AG04449 (cell line): ENCODE measurements around the gene MACC1.

Experiments used
- CTCF ChIA-PET: fragments of 350-600 bp; formaldehyde crosslinking; extraction: SDS; loops from one replicate; lab custom pipeline; 2021; ENCODE audit warnings: antibody characterized with exemption; lab: Yijun Ruan, JAX
- POLR2A ChIA-PET: fragments of 400-600, 350-600 bp; formaldehyde crosslinking; extraction: SDS; loops from one replicate; lab custom pipeline; 2020; ENCODE audit warnings: antibody characterized with exemption, inconsistent platforms; lab: Yijun Ruan, JAX
- DNase-seq: peaks from one replicate; pipeline ENCODE4 v3.0.0-alpha.2; 2010; ENCODE audit warnings: low read depth, low spot score
- H3K4me3 ChIP-seq: 2 replicates; pipeline ENCODE4 v1.5.1; 2011; ENCODE audit warnings: low read depth, mild to moderate bottlenecking, control low read depth, low read length
- TF ChIP-seq, protein P1 (sequence below): IDR thresholded peaks from one replicate; pipeline ENCODE4 v1.5.1; 2011; ENCODE audit warnings: mild to moderate bottlenecking, moderate library complexity, low read length, control low read depth, inconsistent platforms; ENCODE audit not compliant: insufficient read depth; ENCODE audit errors: missing control alignments

Gene MACC1

DNA sequence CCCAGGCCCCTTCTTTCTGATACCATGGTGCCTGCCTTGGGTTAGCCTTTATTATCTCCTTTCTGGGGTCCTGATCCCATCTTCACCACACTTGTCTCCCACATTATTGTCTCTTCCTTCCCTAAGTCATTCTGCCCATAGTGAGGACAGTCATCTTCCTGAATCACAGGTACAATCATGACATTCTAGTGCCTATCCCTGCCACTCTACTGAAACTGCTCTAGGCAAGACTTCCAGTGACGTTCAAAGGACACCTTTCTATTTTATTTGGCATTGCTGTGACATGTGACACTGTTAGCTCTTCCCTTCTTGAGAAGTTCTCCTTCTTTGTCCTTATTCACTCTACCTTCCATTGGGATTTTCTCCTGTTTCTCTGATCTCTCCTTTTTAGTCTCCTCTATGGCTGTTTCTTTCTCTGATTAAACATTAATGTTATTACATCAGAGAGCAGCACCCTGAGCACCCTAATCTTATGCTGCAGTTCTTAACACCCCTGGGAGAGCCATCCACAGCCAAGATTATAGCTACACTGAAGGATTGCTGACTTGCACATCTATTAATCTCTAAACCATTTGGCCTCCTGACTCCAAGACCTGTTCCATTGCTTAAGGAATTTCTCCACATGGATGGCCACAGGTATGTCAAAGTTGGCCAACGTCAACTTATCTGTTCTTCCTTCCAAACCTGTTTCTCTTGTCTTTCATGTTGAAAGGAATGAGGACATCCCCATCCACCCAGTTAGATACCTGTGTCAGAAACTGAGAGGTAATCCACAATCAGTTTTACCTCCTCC is 10.9 kb downstream of the MACC1 start:
- CTCF ChIA-PET: no interaction called here
- no peak for DNase-seq
- no peak overlapping the region for H3K4me3 ChIP-seq
- TF ChIP-seq, protein P1, sequence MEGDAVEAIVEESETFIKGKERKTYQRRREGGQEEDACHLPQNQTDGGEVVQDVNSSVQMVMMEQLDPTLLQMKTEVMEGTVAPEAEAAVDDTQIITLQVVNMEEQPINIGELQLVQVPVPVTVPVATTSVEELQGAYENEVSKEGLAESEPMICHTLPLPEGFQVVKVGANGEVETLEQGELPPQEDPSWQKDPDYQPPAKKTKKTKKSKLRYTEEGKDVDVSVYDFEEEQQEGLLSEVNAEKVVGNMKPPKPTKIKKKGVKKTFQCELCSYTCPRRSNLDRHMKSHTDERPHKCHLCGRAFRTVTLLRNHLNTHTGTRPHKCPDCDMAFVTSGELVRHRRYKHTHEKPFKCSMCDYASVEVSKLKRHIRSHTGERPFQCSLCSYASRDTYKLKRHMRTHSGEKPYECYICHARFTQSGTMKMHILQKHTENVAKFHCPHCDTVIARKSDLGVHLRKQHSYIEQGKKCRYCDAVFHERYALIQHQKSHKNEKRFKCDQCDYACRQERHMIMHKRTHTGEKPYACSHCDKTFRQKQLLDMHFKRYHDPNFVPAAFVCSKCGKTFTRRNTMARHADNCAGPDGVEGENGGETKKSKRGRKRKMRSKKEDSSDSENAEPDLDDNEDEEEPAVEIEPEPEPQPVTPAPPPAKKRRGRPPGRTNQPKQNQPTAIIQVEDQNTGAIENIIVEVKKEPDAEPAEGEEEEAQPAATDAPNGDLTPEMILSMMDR: no peak
- POLR2A ChIA-PET: no interaction called here

DNA sequence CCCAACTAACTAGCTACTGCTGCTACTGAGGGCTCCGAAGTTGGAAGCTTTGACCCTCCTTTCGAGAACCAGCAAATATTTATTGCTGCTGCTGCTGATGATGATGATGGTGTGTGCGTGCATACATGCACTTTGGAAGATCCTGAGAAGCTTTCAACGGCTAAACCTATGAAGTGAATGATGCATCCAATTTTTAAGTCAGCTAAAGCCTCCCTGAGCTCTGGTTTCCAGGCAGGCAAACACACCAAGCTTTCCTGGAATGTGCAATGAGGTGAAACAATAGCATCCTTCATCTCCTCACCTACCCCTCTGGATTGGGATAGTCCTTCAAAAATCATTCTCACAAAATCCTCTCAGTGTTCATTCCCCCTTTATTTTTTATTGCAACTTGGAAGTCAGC is 13.9 kb downstream of the MACC1 start:
- POLR2A ChIA-PET: no interaction called here
- CTCF ChIA-PET: interaction anchor here (1.0 kb wide), 1 partner anchor 11 kb away, joined by 4 read pairs; no protein-coding TSS in a partner anchor
- TF ChIP-seq, protein P1: no peak
- H3K4me3 ChIP-seq: no peak overlapping the region
- DNase-seq: no peak

DNA sequence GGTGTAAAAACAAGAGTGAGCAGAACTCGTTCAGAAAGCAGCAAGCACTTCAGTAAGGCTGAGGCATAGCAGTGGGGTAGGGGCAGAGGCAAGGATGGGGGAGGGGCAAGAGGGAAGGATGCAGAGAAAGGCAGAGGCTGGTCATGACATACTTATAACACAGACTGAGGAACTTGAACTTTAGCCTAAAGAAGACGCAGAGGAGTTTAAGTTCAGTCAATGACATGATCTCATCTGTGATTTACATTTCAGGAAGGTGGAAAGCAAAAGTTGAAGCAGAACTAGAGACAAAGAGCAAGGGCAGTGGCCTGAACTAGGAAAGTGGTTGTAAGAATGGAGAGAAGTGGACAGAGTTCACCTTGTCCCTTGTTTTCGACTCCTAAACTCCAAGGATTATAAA is 15.8 kb downstream of the MACC1 start:
- DNase-seq: no peak
- TF ChIP-seq, protein P1: no peak
- H3K4me3 ChIP-seq: no peak overlapping the region
- POLR2A ChIA-PET: no interaction called here
- CTCF ChIA-PET: no interaction called here

DNA sequence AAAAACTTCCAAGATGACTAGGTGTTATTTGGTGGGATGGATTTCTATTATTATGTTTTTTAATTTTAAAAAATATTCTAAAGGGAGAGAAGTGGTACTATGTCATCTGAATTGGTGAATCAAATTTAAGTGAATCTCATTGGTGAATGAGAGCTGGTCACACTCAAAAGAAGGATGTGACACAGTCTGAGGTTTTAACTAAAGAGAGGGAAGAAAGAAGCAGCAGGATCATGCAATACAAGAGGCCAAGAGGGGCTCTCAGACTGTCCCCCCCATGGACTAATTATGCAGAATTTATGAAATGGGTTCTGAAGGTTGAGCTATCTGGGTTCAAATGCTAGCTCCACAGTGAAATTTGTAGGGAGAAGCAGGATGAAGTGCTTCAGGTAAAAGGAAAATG is 16.2 kb downstream of the MACC1 start:
- CTCF ChIA-PET: no interaction called here
- no peak overlapping the region for H3K4me3 ChIP-seq
- POLR2A ChIA-PET: no interaction called here

DNA sequence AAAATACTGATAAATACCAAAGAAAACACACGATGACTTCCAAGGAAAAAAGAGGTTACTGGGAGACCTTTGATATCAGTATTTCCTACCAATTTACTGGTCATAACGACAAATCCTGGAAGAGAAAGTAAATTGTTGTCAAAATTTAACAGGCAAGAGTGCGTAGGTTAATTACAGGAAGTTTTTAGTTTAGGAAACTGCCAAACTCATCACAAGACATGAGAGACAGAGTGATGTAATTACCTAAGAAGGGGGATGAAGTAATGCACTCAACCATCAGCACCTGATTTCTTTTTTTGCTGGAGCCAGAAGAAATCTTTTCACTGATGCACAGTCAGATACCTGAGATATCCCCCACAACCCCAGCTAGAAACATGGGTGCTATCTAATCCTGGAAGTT is 16.8 kb downstream of the MACC1 start:
- TF ChIP-seq, protein P1: no peak
- DNase-seq: no peak
- no peak overlapping the region for H3K4me3 ChIP-seq
- POLR2A ChIA-PET: no interaction called here
- CTCF ChIA-PET: no interaction called here

More for the DNA sequence above, 16.2 kb downstream of the MACC1 start:
- no peak for DNase-seq
- TF ChIP-seq, protein P1: no peak

DNA sequence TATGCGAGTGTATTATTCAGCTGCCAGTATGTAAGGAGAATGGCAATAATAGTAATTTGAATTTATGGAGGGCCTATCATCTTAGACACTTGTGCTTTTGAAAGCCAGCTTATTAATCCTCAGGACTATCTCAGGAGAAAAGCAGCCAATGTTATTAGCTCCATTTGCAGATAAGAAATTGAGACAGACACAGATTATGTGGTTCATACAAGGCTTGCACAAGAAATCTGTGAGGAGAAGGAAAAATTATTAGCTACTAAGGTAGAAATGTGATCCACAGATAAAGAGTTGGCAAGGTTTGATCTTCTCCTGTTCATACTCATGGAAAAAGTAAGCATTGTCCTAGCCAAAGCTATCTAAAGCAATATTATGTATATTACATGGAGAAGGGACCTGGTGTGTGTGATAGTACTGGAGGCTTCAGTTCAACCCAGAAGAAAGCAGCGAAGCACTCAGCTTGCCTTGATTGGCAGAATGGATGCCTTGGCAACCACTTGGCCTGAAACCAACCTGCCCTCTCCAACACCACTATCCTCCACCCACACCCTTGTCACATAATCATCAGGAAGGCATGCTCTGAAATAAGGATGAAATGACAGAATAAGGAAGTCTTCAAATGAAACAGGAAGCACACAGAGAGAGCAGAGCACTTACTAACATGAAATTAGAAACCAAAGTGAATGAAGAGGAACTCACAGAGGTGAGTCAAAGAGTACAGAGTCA is 18.0 kb downstream of the MACC1 start:
- no peak overlapping the region for H3K4me3 ChIP-seq
- ChIA-PET CTCF (interaction anchor here (1.0 kb wide), 1 partner anchor 9 kb away, joined by 3 read pairs; no protein-coding TSS in a partner anchor), POLR2A (no interaction called here)
- TF ChIP-seq, protein P1: no peak
- DNase-seq: no peak
